HepG2 (cell line): ENCODE results near the gene DAAM1. TPM values are rescaled to one million over a fixed set of nuclear protein-coding genes. Genes with fewer than 3 reads are reported as not detected.

Experiments used
- ARID4A ChIP-seq: sonication (generic); formaldehyde crosslinking; IDR thresholded peaks from 2 replicates; pipeline ENCODE4 v1.5.0; 2020; ENCODE audit warnings: mild to moderate bottlenecking, missing genetic modification reagents, borderline replicate concordance
- ARNT2 ChIP-seq: sonication (generic); formaldehyde crosslinking; IDR thresholded peaks from 2 replicates; pipeline ENCODE4 v1.8.0; 2022; ENCODE audit warnings: mild to moderate bottlenecking, low read depth, missing genetic modification reagents, moderate library complexity
- CCAR2 ChIP-seq: fragments of 200-400 bp; formaldehyde crosslinking; optimal IDR thresholded peaks from 2 replicates; pipeline ENCODE3; 2018; ENCODE audit warnings: low read depth, mild to moderate bottlenecking, low read length, moderate library complexity
- CEBPB ChIP-seq: IDR thresholded peaks from 2 replicates; pipeline ENCODE4 v1.6.1; 2011; ENCODE audit warnings: low read depth, low read length, improper control_type of control experiment, borderline replicate concordance
- EED ChIP-seq: sonication (generic); formaldehyde crosslinking; IDR thresholded peaks from 2 replicates; pipeline ENCODE4 v1.5.0; 2020; ENCODE audit warnings: mild to moderate bottlenecking, missing genetic modification reagents
- HOXA5 ChIP-seq: sonication (generic); formaldehyde crosslinking; IDR thresholded peaks from 2 replicates; pipeline ENCODE4 v1.4.0; 2020; ENCODE audit warnings: missing genetic modification reagents
- KDM4B ChIP-seq: sonication (generic); formaldehyde crosslinking; IDR thresholded peaks from 2 replicates; pipeline ENCODE4 v1.4.0; 2020; ENCODE audit warnings: missing genetic modification reagents
- KLF11 ChIP-seq: IDR thresholded peaks from 2 replicates; pipeline ENCODE4 v1.6.1; 2016; ENCODE audit warnings: missing compliant biosample characterization
- LCORL ChIP-seq, 2 experiments: fragments of 450-650 bp in 1 of 2; sonication (generic) in 1 of 2; formaldehyde crosslinking in 1 of 2; IDR thresholded peaks; 2 replicates each; pipeline versions ENCODE4 v1.5.0 to v1.6.1; 2017 to 2020; ENCODE audit warnings: antibody characterized with exemption in 1 of 2, missing genetic modification reagents in 1 of 2
- NCOA2 ChIP-seq: sonication (generic); formaldehyde crosslinking; IDR thresholded peaks from 2 replicates; pipeline ENCODE4 v1.8.0; 2022; ENCODE audit warnings: inconsistent platforms
- NR2F6 ChIP-seq, 2 experiments: IDR thresholded peaks; 2 replicates each; pipeline ENCODE4 v1.6.1; 2016; ENCODE audit warnings: antibody characterized with exemption in 1 of 2, mild to moderate bottlenecking in 1 of 2
- PAF1 ChIP-seq: IDR thresholded peaks from 2 replicates; pipeline ENCODE4 v1.6.1; 2016; ENCODE audit warnings: missing genetic modification reagents, missing compliant biosample characterization
- PCBP1 ChIP-seq: fragments of 200-400 bp; formaldehyde crosslinking; IDR thresholded peaks from 2 replicates; pipeline ENCODE4 v1.6.1; 2017; ENCODE audit warnings: mild to moderate bottlenecking, low read depth, low read length, borderline replicate concordance
- PRPF4 ChIP-seq: fragments of 200-400 bp; formaldehyde crosslinking; IDR thresholded peaks from 2 replicates; pipeline ENCODE4 v1.6.1; 2016; ENCODE audit warnings: low read length, low read depth; ENCODE audit not compliant: poor library complexity, severe bottlenecking
- REPIN1 ChIP-seq: sonication (generic); formaldehyde crosslinking; IDR thresholded peaks from 2 replicates; pipeline ENCODE4 v1.8.0; 2022; ENCODE audit warnings: missing genetic modification reagents, low read depth, mild to moderate bottlenecking, borderline replicate concordance
- SMC3 ChIP-seq: IDR thresholded peaks from 2 replicates; pipeline ENCODE4 v1.6.1; 2011; ENCODE audit warnings: low read length, improper control_type of control experiment
- SMYD3 ChIP-seq: sonication (generic); formaldehyde crosslinking; IDR thresholded peaks from 2 replicates; pipeline ENCODE4 v1.8.1; 2023; ENCODE audit warnings: mild to moderate bottlenecking, missing genetic modification reagents
- SOX6 ChIP-seq, 2 experiments: fragments of 450-650 bp in 1 of 2; sonication (generic) in 1 of 2; formaldehyde crosslinking in 1 of 2; IDR thresholded peaks; 2 replicates each; pipeline versions ENCODE4 v1.4.0 to v1.6.1; 2017 to 2020; ENCODE audit warnings: antibody characterized with exemption in 1 of 2, mild to moderate bottlenecking in 1 of 2, missing genetic modification reagents in 1 of 2
- ZBTB8A ChIP-seq: sonication (generic); formaldehyde crosslinking; IDR thresholded peaks from 2 replicates; pipeline ENCODE4 v1.4.0; 2020; ENCODE audit warnings: mild to moderate bottlenecking, low read depth, missing genetic modification reagents, borderline replicate concordance
- ZC3H13 ChIP-seq: sonication (generic); formaldehyde crosslinking; IDR thresholded peaks from 2 replicates; pipeline ENCODE4 v1.8.1; 2023; ENCODE audit warnings: mild to moderate bottlenecking, missing genetic modification reagents, moderate library complexity
- ZMAT3 ChIP-seq: sonication (generic); formaldehyde crosslinking; conservative IDR thresholded peaks from 2 replicates; pipeline ENCODE4 v1.7.0; 2021; ENCODE audit warnings: missing genetic modification reagents
- ZNF441 ChIP-seq: sonication (generic); formaldehyde crosslinking; IDR thresholded peaks from 2 replicates; pipeline ENCODE4 v1.7.0; 2021; ENCODE audit warnings: missing genetic modification reagents, borderline replicate concordance
- ZNF670 ChIP-seq: sonication (generic); formaldehyde crosslinking; IDR thresholded peaks from 2 replicates; pipeline ENCODE4 v1.8.0; 2022; ENCODE audit warnings: mild to moderate bottlenecking, missing genetic modification reagents, borderline replicate concordance
- polyA plus RNA-seq, 8 experiments: library from polyadenylated mRNA; depleted of rRNA in 3 of 8; stranded (reverse) in 7 of 8; unstranded in 1 of 8; fragments of >200 nt; fragmentation: Illumina TruSeq in 4 of 8; extraction: Trizol in 4 of 8; gene quantifications; 2 replicates each; pipeline versions ENCODE4 v1.2.1 to v1.2.3, GENCODE V29; 2011 to 2016; ENCODE audit warnings: low read depth in 4 of 8, missing spikeins in 1 of 8, mixed read lengths in 1 of 8; ENCODE audit not compliant: insufficient read depth in 1 of 8
- total RNA-seq, 5 experiments: library from RNA; depleted of rRNA; stranded (reverse); fragments of >200 nt; fragmentation: Illumina TruSeq; extraction: Trizol; gene quantifications; 2 replicates each; pipeline ENCODE4 v1.2.3, GENCODE V29; 2016; ENCODE audit warnings: low read depth in 1 of 5
- TF ChIP-seq, protein P1 (sequence below): sonication (generic); formaldehyde crosslinking; IDR thresholded peaks from 2 replicates; pipeline ENCODE4 v1.4.0; 2020; ENCODE audit warnings: missing genetic modification reagents

The DAAM1 gene
- total and polyA plus RNA-seq, 2 of the 13 experiments (the other 11 are each of a cell fraction or from before 2014, with no cell fraction given), result 10.9 to 24.5 TPM

DNA sequence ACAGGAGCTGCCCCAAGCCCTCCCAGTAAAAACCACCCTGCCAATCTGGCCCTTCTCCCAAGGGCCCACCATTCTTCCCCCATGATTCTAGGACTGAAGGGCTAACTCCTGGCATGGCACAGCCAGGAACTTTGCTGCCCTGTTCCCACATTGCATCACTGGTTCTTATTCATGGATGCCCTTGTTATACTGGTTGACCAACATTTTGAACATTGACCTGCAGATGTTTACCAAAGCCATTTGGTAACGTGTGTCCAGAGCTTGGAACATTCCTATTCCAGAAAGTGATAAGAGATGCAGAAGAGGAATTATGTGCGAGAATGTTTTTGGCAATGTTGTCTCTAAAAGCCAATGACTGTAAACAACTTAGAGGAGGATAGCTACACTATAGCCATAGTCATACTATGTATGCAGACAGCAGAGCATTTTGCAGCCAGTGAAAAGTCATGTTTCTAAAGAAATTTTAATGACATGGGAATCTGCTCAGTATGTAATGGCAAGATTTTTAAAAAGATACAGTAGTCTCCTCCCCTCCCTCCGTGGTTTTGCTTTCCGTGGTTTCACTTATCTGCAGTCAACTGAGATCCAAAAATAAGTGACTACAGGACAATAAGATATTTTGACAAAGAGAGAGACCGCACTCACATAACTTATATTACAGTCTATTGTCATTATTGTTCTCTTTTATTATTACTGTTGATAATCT lies 108.8 kb downstream of the DAAM1 start (continued):
- TF ChIP-seq ARID4A (CRISPR knock-in tag) (no peak; the same call in 1 of the 2 replicates), NR2F6 (IDR thresholded peaks at IDR 0.05) (no peak), NR2F6 (CRISPR knock-in tag; IDR thresholded peaks at IDR 0.05) (peak; percentile 74; the same call in 1 of the 2 replicates), KLF11 (no peak), KDM4B (peak; percentile 79; the same call in 1 of the 2 replicates), SOX6 (IDR thresholded peaks at IDR 0.05) (no peak), SOX6 (CRISPR knock-in tag; IDR thresholded peaks at IDR 0.05) (peak; percentile 71), EED (CRISPR knock-in tag) (no peak), ZBTB8A (CRISPR knock-in tag) (no peak), SMC3 (peak; percentile 23; the same call in 1 of the 2 replicates), ZNF670 (CRISPR knock-in tag) (0 out of 2 replicates have a peak, but pooled peaks have one; percentile 36), CEBPB (peak; percentile 97), LCORL (IDR thresholded peaks at IDR 0.05) (no peak), LCORL (CRISPR knock-in tag; IDR thresholded peaks at IDR 0.05) (peak; percentile 70), PRPF4 (no peak), ARNT2 (CRISPR knock-in tag) (no peak), ZNF441 (CRISPR knock-in tag) (no peak), HOXA5 (CRISPR knock-in tag) (no peak), PCBP1 (no peak), SMYD3 (CRISPR knock-in tag) (no peak), REPIN1 (CRISPR knock-in tag) (no peak), ZMAT3 (no peak), CCAR2 (no peak), ZC3H13 (CRISPR knock-in tag) (no peak), NCOA2 (CRISPR knock-in tag) (peak; percentile 79), PAF1 (CRISPR knock-in tag) (no peak)
- TF ChIP-seq, protein P1, sequence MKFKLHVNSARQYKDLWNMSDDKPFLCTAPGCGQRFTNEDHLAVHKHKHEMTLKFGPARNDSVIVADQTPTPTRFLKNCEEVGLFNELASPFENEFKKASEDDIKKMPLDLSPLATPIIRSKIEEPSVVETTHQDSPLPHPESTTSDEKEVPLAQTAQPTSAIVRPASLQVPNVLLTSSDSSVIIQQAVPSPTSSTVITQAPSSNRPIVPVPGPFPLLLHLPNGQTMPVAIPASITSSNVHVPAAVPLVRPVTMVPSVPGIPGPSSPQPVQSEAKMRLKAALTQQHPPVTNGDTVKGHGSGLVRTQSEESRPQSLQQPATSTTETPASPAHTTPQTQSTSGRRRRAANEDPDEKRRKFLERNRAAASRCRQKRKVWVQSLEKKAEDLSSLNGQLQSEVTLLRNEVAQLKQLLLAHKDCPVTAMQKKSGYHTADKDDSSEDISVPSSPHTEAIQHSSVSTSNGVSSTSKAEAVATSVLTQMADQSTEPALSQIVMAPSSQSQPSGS (CRISPR knock-in tag), result peak; percentile 74; the same call in 1 of the 2 replicates
